GM23338 (cell line): Measurements from ENCODE around the gene CCDC188. TPM values are rescaled to one million over a fixed set of nuclear protein-coding genes. Genes with fewer than 3 reads are reported as not detected.

Experiments
- ATAC-seq: fragments of 200-7000 bp; cut with Tn5 transposase; 3 replicates; pipeline ENCODE4 v1.9.1; 2020
- DNase-seq: peaks from one replicate; pipeline ENCODE4 v3.0.0-alpha.2; 2015; ENCODE audit warnings: low spot score
- H2AFZ ChIP-seq: fragments of 200-600 bp; sonication (generic); 2 replicates; pipeline ENCODE4 v1.8.0; 2016; ENCODE audit warnings: antibody characterized with exemption, mild to moderate bottlenecking, moderate library complexity
- H3F3A ChIP-seq: fragments of 200-600 bp; sonication (generic); replicated peaks from 2 replicates; pipeline ENCODE4 v1.8.0; 2017; ENCODE audit warnings: antibody characterized with exemption, mixed run types, low read depth
- H3K27ac ChIP-seq: fragments of 200-600 bp; sonication (generic); 2 replicates; pipeline ENCODE4 v1.6.1; 2016; ENCODE audit warnings: low read depth
- H3K27me3 ChIP-seq: fragments of 200-600 bp; sonication (generic); 2 replicates; pipeline ENCODE4 v1.8.0; 2016; ENCODE audit warnings: mild to moderate bottlenecking, mixed run types, moderate library complexity; ENCODE audit not compliant: insufficient read depth
- H3K36me3 ChIP-seq: fragments of 200-600 bp; sonication (generic); 2 replicates; pipeline ENCODE4 v1.8.0; 2016; ENCODE audit warnings: mild to moderate bottlenecking; ENCODE audit not compliant: insufficient read depth
- H3K4me1 ChIP-seq: fragments of 200-600 bp; sonication (generic); 2 replicates; pipeline ENCODE4 v1.8.0; 2016; ENCODE audit warnings: mild to moderate bottlenecking, moderate library complexity; ENCODE audit not compliant: insufficient read depth
- H3K4me2 ChIP-seq: fragments of 200-600 bp; sonication (generic); 2 replicates; pipeline ENCODE4 v1.7.1; 2017; ENCODE audit warnings: mixed run types
- H3K4me3 ChIP-seq: fragments of 200-600 bp; sonication (generic); 2 replicates; pipeline ENCODE4 v1.6.1; 2016; ENCODE audit warnings: mixed run types
- H3K79me2 ChIP-seq: fragments of 200-600 bp; sonication (generic); replicated peaks from 2 replicates; pipeline ENCODE4 v1.8.0; 2017; ENCODE audit warnings: mild to moderate bottlenecking; ENCODE audit not compliant: insufficient read depth
- H3K9me2 ChIP-seq: fragments of 200-600 bp; sonication (generic); 2 replicates; pipeline ENCODE4 v1.8.0; 2017; ENCODE audit not compliant: insufficient read depth
- H4K20me1 ChIP-seq: fragments of 200-600 bp; sonication (generic); replicated peaks from 2 replicates; pipeline ENCODE4 v1.8.0; 2017; ENCODE audit warnings: mild to moderate bottlenecking; ENCODE audit not compliant: insufficient read depth
- H3K27ac Mint-ChIP-seq: 2 replicates; pipeline ENCODE4 v1.8.0; 2020; ENCODE audit warnings: inconsistent platforms, mild to moderate bottlenecking, moderate library complexity, mixed read lengths
- H3K27me3 Mint-ChIP-seq: 3 replicates; pipeline ENCODE4 v1.8.0; 2022; ENCODE audit warnings: low read depth, mild to moderate bottlenecking, moderate library complexity, mixed read lengths, inconsistent platforms; ENCODE audit not compliant: insufficient read depth, poor library complexity
- H3K36me3 Mint-ChIP-seq: 3 replicates; pipeline ENCODE4 v1.8.0; 2021; ENCODE audit warnings: low read depth, mild to moderate bottlenecking, inconsistent platforms, moderate library complexity, mixed read lengths
- H3K4me1 Mint-ChIP-seq: 3 replicates; pipeline ENCODE4 v1.8.0; 2020; ENCODE audit warnings: mild to moderate bottlenecking, inconsistent platforms, mixed read lengths
- H3K4me3 Mint-ChIP-seq: 3 replicates; pipeline ENCODE4 v1.8.0; 2021; ENCODE audit warnings: moderate library complexity, mild to moderate bottlenecking, inconsistent platforms, mixed read lengths
- H3K9me3 Mint-ChIP-seq: 3 replicates; pipeline ENCODE4 v1.8.0; 2020; ENCODE audit warnings: moderate library complexity, mild to moderate bottlenecking, inconsistent platforms, mixed read lengths
- CREB1 ChIP-seq: fragments of 250-450 bp; sonication (Bioruptor Pico); IDR thresholded peaks from 2 replicates; pipeline ENCODE4 v1.5.0; 2020; ENCODE audit warnings: low read depth, mild to moderate bottlenecking, moderate library complexity
- EZH2 ChIP-seq: fragments of 200-600 bp; sonication (generic); IDR thresholded peaks from one replicate; pipeline ENCODE4 v1.8.0; 2017; ENCODE audit warnings: antibody characterized with exemption, mild to moderate bottlenecking, low read depth; ENCODE audit not compliant: unreplicated experiment
- EZH2phosphoT487 ChIP-seq: fragments of 200-600 bp; sonication (generic); IDR thresholded peaks from one replicate; pipeline ENCODE4 v1.8.1; 2018; ENCODE audit warnings: antibody characterized with exemption; ENCODE audit not compliant: unreplicated experiment
- JUNB ChIP-seq: IDR thresholded peaks from one replicate; pipeline ENCODE4 v1.6.1; 2016; ENCODE audit warnings: antibody characterized with exemption; ENCODE audit not compliant: unreplicated experiment
- NANOG ChIP-seq: IDR thresholded peaks from 2 replicates; pipeline ENCODE4 v1.6.1; 2016; ENCODE audit warnings: antibody characterized with exemption, borderline replicate concordance
- POLR2AphosphoS5 ChIP-seq: IDR thresholded peaks from 2 replicates; pipeline ENCODE4 v1.6.1; 2016; ENCODE audit warnings: antibody characterized with exemption, low read depth
- STAT1 ChIP-seq: IDR thresholded peaks from one replicate; pipeline ENCODE4 v1.6.1; 2016; ENCODE audit warnings: antibody characterized with exemption; ENCODE audit not compliant: unreplicated experiment
- ZNF114 ChIP-seq: fragments of 250-450 bp; sonication (Bioruptor Pico); IDR thresholded peaks from 2 replicates; pipeline ENCODE4 v1.5.0; 2020; ENCODE audit warnings: mild to moderate bottlenecking, moderate library complexity
- ZNF331 ChIP-seq: fragments of 250-450 bp; sonication (Bioruptor Pico); IDR thresholded peaks from 2 replicates; pipeline ENCODE4 v1.5.0; 2020; ENCODE audit warnings: low read depth, mild to moderate bottlenecking, moderate library complexity
- polyA plus RNA-seq: library from polyadenylated mRNA; unstranded; fragments of >200 nt; fragmentation: Nextera tagmentation; extraction: Ambion mirVana; gene quantifications from 2 replicates; pipeline ENCODE4 v1.2.1, GENCODE V29; 2016
- total RNA-seq: library from RNA; depleted of rRNA; stranded (reverse); fragments of >200 nt; shearing (Covaris generic); gene quantifications from 2 replicates; pipeline ENCODE4 v1.2.3, GENCODE V29; 2014
- TF ChIP-seq, protein P1 (sequence below): IDR thresholded peaks from 2 replicates; pipeline ENCODE4 v1.6.1; 2016; ENCODE audit warnings: antibody characterized with exemption
- TF ChIP-seq, protein P2 (sequence below), 2 experiments: fragments of 200-600 bp in 1 of 2; sonication (generic) in 1 of 2; conservative IDR thresholded peaks; 2 replicates each; pipeline versions ENCODE4 v1.5.1 to v1.6.1; 2016 to 2017; ENCODE audit warnings: antibody characterized with exemption in 2 of 2, low read depth in 2 of 2, mild to moderate bottlenecking in 2 of 2, moderate library complexity in 1 of 2
- TF ChIP-seq, protein P3 (sequence below): fragments of 250-450 bp; sonication (Bioruptor Pico); IDR thresholded peaks from 2 replicates; pipeline ENCODE4 v1.5.0; 2020; ENCODE audit warnings: mild to moderate bottlenecking, moderate library complexity
- TF ChIP-seq, protein P4 (sequence below): IDR thresholded peaks from one replicate; pipeline ENCODE4 v1.6.1; 2018; ENCODE audit warnings: antibody characterized with exemption; ENCODE audit not compliant: unreplicated experiment

The CCDC188 gene
- total and polyA plus RNA-seq, 2 experiments from 2014 or later = not detected

DNA sequence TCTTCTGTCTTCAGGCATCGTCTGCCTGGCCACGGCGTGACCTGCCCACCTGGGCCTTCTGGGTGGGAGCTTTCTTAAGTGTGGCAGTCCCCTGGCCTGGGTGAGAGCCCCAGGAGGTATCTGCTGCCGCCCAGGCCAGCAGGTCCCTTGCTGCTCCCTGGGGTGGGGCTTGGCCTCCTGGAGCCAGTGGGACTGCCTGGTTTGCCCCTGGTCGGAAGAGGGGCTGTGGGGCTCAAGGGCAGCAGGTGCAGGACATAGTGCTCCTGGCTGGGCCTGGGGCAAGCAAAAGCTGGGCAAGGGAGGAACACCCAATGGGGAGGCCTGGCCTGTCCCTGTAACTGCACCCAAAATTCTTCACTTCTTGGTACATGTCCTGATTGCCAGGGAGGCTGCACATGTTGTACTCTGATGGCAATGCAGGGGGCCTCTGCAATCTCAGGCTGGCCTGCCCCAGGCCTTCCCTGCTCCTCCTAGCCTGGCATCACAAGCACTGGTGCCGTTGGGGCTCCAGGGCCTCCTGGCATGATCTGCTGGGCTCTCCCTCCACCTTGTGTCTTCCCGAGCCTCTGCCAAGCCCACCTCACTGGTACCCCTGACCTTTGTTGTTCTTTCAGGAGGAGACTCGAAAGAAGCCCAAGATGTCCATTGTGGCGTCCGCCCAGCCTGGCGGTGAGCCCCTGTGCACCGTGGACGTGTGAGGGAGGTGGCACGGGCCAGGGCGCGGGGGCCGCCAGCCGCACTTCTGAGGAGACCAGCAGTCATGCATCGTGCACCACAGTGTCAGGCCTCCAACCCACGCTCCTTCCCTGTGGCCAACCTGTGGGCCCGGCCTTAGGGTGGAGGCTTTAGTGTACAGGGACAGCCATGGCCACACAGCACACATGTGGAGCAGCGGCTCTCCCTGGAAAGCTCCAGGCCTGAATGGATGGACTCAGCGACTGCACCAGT is 41.2 kb downstream of the CCDC188 start:
- H3F3A ChIP-seq = peaks cover 28% of the 10 kb centered on the region
- H2AFZ ChIP-seq = no peak overlapping the region
- H3K4me3 ChIP-seq = no peak overlapping the region
- H3K4me2 ChIP-seq = no peak overlapping the region
- ATAC-seq = no peak
- Mint-ChIP-seq H3K36me3 (peaks cover 73% of the 10 kb centered on the region), H3K4me1 (no peaks in the 10 kb centered on the region), H3K27ac (no peak overlapping the region), H3K9me3 (no peaks in the 10 kb centered on the region), H3K4me3 (no peak overlapping the region), H3K27me3 (peaks cover 46% of the 10 kb centered on the region)
- H4K20me1 ChIP-seq = peaks cover 27% of the 10 kb centered on the region
- no peak for DNase-seq
- no peak overlapping the region for H3K27ac ChIP-seq
- no peak for TF ChIP-seq NANOG
- TF ChIP-seq, protein P1, sequence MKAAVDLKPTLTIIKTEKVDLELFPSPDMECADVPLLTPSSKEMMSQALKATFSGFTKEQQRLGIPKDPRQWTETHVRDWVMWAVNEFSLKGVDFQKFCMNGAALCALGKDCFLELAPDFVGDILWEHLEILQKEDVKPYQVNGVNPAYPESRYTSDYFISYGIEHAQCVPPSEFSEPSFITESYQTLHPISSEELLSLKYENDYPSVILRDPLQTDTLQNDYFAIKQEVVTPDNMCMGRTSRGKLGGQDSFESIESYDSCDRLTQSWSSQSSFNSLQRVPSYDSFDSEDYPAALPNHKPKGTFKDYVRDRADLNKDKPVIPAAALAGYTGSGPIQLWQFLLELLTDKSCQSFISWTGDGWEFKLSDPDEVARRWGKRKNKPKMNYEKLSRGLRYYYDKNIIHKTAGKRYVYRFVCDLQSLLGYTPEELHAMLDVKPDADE = no peak
- TF ChIP-seq, protein P2, sequence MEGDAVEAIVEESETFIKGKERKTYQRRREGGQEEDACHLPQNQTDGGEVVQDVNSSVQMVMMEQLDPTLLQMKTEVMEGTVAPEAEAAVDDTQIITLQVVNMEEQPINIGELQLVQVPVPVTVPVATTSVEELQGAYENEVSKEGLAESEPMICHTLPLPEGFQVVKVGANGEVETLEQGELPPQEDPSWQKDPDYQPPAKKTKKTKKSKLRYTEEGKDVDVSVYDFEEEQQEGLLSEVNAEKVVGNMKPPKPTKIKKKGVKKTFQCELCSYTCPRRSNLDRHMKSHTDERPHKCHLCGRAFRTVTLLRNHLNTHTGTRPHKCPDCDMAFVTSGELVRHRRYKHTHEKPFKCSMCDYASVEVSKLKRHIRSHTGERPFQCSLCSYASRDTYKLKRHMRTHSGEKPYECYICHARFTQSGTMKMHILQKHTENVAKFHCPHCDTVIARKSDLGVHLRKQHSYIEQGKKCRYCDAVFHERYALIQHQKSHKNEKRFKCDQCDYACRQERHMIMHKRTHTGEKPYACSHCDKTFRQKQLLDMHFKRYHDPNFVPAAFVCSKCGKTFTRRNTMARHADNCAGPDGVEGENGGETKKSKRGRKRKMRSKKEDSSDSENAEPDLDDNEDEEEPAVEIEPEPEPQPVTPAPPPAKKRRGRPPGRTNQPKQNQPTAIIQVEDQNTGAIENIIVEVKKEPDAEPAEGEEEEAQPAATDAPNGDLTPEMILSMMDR (conservative IDR thresholded peaks at IDR 0.05; ENCODE audit: low read depth in 2 of 2) = no peak
- no peak for TF ChIP-seq CREB1 (CRISPR knock-in tag)
- no peak for TF ChIP-seq POLR2AphosphoS5
- TF ChIP-seq, protein P3, sequence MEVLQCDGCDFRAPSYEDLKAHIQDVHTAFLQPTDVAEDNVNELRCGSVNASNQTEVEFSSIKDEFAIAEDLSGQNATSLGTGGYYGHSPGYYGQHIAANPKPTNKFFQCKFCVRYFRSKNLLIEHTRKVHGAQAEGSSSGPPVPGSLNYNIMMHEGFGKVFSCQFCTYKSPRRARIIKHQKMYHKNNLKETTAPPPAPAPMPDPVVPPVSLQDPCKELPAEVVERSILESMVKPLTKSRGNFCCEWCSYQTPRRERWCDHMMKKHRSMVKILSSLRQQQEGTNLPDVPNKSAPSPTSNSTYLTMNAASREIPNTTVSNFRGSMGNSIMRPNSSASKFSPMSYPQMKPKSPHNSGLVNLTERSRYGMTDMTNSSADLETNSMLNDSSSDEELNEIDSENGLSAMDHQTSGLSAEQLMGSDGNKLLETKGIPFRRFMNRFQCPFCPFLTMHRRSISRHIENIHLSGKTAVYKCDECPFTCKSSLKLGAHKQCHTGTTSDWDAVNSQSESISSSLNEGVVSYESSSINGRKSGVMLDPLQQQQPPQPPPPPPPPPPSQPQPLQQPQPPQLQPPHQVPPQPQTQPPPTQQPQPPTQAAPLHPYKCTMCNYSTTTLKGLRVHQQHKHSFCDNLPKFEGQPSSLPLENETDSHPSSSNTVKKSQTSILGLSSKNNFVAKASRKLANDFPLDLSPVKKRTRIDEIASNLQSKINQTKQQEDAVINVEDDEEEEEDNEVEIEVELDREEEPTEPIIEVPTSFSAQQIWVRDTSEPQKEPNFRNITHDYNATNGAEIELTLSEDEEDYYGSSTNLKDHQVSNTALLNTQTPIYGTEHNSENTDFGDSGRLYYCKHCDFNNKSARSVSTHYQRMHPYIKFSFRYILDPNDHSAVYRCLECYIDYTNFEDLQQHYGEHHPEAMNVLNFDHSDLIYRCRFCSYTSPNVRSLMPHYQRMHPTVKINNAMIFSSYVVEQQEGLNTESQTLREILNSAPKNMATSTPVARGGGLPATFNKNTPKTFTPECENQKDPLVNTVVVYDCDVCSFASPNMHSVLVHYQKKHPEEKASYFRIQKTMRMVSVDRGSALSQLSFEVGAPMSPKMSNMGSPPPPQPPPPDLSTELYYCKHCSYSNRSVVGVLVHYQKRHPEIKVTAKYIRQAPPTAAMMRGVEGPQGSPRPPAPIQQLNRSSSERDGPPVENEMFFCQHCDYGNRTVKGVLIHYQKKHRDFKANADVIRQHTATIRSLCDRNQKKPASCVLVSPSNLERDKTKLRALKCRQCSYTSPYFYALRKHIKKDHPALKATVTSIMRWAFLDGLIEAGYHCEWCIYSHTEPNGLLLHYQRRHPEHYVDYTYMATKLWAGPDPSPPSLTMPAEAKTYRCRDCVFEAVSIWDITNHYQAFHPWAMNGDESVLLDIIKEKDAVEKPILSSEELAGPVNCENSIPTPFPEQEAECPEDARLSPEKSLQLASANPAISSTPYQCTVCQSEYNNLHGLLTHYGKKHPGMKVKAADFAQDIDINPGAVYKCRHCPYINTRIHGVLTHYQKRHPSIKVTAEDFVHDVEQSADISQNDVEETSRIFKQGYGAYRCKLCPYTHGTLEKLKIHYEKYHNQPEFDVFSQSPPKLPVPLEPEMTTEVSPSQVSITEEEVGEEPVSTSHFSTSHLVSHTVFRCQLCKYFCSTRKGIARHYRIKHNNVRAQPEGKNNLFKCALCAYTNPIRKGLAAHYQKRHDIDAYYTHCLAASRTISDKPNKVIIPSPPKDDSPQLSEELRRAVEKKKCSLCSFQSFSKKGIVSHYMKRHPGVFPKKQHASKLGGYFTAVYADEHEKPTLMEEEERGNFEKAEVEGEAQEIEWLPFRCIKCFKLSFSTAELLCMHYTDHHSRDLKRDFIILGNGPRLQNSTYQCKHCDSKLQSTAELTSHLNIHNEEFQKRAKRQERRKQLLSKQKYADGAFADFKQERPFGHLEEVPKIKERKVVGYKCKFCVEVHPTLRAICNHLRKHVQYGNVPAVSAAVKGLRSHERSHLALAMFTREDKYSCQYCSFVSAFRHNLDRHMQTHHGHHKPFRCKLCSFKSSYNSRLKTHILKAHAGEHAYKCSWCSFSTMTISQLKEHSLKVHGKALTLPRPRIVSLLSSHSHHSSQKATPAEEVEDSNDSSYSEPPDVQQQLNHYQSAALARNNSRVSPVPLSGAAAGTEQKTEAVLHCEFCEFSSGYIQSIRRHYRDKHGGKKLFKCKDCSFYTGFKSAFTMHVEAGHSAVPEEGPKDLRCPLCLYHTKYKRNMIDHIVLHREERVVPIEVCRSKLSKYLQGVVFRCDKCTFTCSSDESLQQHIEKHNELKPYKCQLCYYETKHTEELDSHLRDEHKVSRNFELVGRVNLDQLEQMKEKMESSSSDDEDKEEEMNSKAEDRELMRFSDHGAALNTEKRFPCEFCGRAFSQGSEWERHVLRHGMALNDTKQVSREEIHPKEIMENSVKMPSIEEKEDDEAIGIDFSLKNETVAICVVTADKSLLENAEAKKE (CRISPR knock-in tag) = no peak
- TF ChIP-seq JUNB = no peak
- no peak for TF ChIP-seq EZH2
- no peak for TF ChIP-seq ZNF114 (CRISPR knock-in tag)
- no peak for TF ChIP-seq ZNF331 (CRISPR knock-in tag)
- TF ChIP-seq EZH2phosphoT487 = no peak
- TF ChIP-seq, protein P4, sequence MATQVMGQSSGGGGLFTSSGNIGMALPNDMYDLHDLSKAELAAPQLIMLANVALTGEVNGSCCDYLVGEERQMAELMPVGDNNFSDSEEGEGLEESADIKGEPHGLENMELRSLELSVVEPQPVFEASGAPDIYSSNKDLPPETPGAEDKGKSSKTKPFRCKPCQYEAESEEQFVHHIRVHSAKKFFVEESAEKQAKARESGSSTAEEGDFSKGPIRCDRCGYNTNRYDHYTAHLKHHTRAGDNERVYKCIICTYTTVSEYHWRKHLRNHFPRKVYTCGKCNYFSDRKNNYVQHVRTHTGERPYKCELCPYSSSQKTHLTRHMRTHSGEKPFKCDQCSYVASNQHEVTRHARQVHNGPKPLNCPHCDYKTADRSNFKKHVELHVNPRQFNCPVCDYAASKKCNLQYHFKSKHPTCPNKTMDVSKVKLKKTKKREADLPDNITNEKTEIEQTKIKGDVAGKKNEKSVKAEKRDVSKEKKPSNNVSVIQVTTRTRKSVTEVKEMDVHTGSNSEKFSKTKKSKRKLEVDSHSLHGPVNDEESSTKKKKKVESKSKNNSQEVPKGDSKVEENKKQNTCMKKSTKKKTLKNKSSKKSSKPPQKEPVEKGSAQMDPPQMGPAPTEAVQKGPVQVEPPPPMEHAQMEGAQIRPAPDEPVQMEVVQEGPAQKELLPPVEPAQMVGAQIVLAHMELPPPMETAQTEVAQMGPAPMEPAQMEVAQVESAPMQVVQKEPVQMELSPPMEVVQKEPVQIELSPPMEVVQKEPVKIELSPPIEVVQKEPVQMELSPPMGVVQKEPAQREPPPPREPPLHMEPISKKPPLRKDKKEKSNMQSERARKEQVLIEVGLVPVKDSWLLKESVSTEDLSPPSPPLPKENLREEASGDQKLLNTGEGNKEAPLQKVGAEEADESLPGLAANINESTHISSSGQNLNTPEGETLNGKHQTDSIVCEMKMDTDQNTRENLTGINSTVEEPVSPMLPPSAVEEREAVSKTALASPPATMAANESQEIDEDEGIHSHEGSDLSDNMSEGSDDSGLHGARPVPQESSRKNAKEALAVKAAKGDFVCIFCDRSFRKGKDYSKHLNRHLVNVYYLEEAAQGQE = no peak
- TF ChIP-seq STAT1 = no peak
- H3K27me3 ChIP-seq = no peaks in the 10 kb centered on the region
- no peaks in the 10 kb centered on the region for H3K9me2 ChIP-seq
- peaks cover 16% of the 10 kb centered on the region for H3K36me3 ChIP-seq
- no peaks in the 10 kb centered on the region for H3K4me1 ChIP-seq
- no peaks in the 10 kb centered on the region for H3K79me2 ChIP-seq
